HG03097 (cell line): ENCODE data around the gene ZNF511.

Experiments
- ATAC-seq: cut with Tn5 transposase; IDR thresholded peaks from one replicate; pipeline ENCODE4 v1.9.1; 2021; ENCODE audit not compliant: unreplicated experiment, low FRiP score

Gene ZNF511

GRCh38 chr10:133334503-133335245, 26.0 kb downstream of the ZNF511 start:
- no peak for ATAC-seq

GRCh38 chr10:133335246-133336117, 26.8 kb downstream of the ZNF511 start:
- no peak for ATAC-seq

- ATAC-seq, result no peak
These were observed 27.4 kb downstream of the ZNF511 start for GRCh38 chr10:133336118-133336576.

- ATAC-seq, result no peak
These were observed 28.1 kb downstream of the ZNF511 start, which contains the start of gene CALY for GRCh38 chr10:133336577-133337369. Gene CALY (minus strand): TSS chr10:133336896. CDS start chr10:133328989, 7,907 bp downstream.

- no peak for ATAC-seq
These were observed 28.6 kb downstream of the ZNF511 start for GRCh38 chr10:133337370-133337725.

- no peak for ATAC-seq
These were observed 29.7 kb downstream of the ZNF511 start for GRCh38 chr10:133338080-133339071.

- no peak for ATAC-seq
These were observed 31.1 kb downstream of the ZNF511 start for GRCh38 chr10:133339708-133340380.

- ATAC-seq, result no peak
These were observed 33.3 kb downstream of the ZNF511 start for GRCh38 chr10:133341983-133342382.

- no peak for ATAC-seq
These were observed 34.2 kb downstream of the ZNF511 start for GRCh38 chr10:133342942-133343341.

GRCh38 chr10:133343558-133343957, 34.8 kb downstream of the ZNF511 start:
- ATAC-seq, result no peak

GRCh38 chr10:133344236-133344635, 35.5 kb downstream of the ZNF511 start:
- ATAC-seq, result no peak

GRCh38 chr10:133346413-133346812, 37.7 kb downstream of the ZNF511 start:
- no peak for ATAC-seq

GRCh38 chr10:133347710-133348517, 39.2 kb downstream of the ZNF511 start:
- ATAC-seq, result no peak

- no peak for ATAC-seq
These were observed 40.5 kb downstream of the ZNF511 start for GRCh38 chr10:133349160-133349568.

GRCh38 chr10:133349577-133350011, 40.9 kb downstream of the ZNF511 start:
- no peak for ATAC-seq

GRCh38 chr10:133350283-133350949, 41.7 kb downstream of the ZNF511 start:
- ATAC-seq, result no peak

GRCh38 chr10:133350950-133351329, 42.2 kb downstream of the ZNF511 start:
- ATAC-seq, result no peak
